Bone marrow (tissue), 2 donors: ENCODE data around the gene MGRN1.

Source experiments
- DNase-seq, 2 donors: peaks; one replicate each; lab custom pipeline; 2025; lab: John Stamatoyannopoulos, UW

The MGRN1 gene

DNA sequence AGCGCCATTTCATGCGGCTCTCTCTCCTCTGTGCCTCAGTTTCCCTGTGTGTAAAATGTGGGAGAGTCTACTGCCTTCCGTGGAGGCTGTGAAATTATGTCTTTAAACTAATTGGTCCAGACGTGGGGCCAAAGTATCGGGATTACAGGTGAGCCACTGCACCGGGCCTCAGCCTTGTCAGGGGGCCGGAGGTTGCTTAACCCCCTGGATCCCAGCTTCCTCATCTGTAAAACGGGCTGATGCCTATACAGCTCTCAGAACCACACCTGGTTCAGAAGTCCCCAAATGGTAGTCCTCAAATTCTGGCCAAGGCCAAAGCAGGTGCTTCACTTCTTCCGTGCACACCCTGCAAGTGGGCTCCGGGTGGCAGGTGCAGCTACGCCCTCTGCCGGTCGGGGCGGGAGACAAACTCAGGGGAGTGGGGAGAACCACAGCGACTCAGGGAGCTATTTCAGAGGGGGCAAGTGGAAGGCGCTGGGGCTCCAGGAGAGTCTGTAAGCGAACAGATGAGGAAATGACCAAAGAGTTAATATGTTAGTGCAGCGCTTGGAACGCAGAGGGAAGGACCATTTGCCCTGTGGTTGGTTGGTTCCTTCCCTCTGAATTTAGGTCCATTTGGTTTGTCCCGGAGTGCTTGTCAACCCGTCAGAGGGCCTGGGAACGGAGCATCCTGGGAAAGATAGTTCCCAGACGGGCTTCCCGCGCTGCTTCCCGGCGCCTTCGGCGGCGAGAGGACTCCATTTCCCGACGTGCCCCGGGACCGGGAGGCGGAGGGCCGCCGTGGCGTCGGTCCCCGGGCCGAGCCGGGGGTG is at the start of gene MGRN1:
Gene MGRN1, plus strand, starts transcription at position 812 of the 812 bp plus-strand sequence. CDS start 135 bp downstream, outside the sequence.
- DNase-seq: peak; percentile 89 to 96

DNA sequence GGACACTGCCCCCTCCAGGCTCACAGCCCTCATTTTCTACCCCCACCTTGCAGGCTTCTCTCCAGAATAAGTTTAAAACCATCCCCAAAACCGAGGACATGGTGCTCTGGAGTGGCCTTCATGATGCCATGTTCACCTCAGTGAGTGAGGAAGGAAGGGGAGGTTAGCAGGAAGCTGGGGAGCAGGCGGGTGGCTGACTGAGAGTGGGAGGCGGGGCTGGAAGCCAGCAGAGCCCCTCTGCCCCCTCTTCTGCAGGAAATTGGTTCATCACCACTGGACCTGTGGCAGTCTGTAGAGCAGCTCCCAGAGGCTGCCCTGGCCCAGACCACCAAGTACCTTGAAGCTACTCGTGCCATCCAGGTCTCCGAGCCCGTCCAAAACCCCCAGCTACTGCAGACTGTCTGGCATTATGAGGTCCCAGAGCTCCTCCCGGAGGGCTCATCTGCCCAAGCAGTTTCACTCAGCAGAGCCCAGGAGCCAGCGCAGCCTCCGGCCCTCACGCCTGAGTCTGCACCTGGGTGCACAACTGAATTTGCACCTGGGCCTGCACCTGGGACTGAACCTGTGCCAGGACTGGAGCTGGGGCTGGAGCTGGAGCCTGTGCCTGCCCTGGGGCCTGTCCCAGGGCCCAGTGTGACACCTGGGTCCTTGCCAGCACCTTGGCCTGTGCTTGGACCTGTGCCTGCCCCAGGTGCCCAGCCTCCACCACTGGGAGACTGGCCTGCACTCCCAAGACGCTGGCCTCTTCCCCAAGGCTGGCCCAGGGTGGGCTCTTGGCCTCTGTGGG is 49.5 kb upstream of the MGRN1 start:
- DNase-seq: peak in 1 of 2 donors; percentile 48

DNA sequence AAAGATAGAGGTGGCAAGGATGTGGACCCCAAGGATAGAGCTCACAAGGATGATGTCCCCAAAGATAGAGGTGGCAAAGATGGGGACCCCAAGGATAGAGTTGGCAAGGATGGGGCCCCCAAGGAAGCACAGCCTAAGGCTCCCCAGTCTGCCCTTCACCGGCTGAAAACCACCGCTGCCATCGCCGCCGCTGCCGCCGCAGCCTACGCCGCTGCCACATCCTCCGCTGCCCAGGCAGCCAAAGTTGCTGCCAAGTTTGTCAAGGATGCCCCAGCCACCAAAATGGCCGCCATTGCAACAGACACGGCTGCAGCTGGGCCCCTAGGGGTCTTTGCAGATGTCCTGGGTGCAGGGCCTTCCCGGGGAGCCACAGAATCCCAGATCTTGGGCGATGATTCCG is 48.6 kb upstream of the MGRN1 start:
- no peak for DNase-seq

DNA sequence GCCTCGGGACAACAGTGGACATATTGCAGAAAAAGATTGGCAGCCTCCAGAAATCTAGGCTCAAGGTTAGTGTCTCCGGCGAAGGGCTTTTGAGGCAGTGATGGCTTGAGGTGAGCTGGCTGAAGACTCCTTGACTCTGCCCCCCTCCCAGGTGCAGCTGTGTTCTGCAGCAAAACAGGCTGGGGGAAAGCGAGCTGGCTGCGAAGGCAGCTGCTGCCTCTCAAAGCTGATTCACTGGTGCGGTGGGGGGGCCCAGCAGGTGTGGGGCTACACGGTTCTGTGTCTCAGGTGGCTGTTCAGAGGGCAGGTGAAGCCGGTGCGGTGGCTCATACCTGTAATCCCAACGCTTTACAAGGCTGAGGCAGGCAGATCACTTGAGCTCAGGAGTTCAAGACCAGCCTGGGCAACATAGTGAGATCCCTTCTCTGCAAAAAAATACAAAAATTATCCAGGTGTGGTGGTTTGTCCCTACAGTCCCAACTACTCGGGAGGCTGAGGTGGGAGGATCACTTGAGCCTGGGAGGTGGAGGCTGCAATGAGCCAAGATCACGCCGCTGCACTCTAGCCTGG is 45.6 kb upstream of the MGRN1 start:
- no peak for DNase-seq

DNA sequence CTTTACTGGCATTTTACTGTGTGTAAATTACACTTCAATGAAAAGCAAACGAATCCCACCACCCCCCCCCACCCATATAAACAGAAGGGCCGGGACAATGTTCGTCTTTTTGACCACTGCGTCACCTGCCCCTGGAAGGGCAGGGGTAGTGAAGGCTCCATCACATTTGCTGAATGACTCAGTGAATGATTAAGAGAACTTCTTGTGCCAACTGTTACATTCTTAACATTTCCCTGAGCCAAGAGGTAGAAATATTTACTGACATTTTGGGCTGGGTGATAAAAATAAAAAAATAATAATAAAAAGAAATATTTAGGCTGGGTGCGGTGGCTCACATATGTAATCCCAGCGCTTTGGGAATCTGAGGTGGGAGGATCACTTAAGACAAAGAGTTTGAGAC is 44.4 kb upstream of the MGRN1 start:
- no peak for DNase-seq

DNA sequence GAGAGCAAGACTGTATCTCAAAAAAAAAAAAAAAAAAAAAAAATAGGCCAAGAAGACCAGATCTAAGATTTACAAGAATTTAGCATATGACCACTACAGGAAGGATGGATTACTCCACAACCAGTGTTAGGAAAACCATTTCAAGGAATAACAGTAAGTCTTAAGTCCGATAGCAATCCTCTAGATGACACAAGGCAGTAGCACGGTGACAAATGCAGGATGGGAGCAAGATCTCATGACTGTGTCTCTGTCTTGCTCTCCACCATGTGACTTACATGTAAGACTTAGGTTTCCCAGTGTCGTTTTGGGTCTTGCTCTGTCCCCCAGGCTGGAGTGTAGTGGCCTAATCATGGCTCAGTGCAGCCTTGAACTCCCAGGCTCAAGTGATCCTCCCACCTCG is 40.7 kb upstream of the MGRN1 start:
- no peak for DNase-seq

DNA sequence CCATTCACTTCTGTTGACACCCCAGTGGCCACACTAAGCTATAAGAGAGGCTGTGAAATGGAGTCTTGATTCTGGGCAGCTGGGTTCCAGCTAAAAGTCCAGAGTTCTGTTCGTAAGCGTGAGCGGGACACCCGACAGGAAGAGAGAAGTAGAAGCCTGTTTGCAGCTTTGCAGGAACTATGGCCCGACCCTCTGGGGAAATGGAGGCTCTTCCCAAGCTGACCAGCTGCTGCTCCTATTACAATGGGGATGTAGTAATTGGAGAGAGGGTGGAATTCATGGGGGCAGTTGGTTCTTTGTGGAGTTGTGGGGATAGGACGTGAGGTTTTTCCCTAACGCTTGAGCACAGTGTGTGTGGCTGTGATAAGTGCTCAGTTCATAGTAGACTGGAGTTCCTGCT is 38.3 kb upstream of the MGRN1 start:
- no peak for DNase-seq

DNA sequence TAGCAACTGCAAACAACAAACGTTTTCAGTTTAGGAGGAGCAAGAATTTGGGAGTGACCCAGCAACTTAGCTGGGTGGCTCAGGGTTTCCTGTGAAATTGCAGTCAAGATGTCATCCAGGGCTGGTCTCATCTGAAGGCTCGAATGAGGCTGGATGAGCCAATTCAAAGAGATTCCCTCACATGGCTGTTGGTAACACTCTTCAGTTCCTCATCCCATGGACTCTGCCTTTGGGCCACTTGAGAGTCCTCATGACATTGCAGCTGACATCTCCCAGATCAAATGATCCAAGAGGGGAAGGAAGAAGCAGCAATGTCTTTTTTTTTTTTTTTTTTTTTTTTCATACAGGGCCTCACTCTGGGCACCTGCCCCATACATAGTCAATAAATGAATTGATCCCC is 36.2 kb upstream of the MGRN1 start:
- no peak for DNase-seq

DNA sequence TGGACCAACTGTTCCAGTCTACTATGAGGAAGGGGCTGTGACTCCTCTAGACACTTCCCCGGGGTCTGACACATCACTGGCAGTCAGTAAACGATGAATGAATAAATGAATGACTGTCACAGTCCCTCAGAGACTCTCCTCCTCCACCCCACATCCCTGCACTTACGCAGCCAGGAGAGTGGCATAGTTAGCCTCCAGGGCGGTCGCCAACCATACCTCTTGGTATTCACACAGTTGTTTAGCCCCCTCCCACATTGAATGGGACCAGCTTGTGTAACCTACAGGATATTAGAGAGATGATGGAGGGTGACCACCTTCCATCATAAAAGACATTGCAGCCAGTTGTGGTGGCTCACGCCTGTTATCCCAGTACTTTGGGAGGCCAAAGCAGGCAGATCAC is 35.7 kb upstream of the MGRN1 start:
- no peak for DNase-seq

DNA sequence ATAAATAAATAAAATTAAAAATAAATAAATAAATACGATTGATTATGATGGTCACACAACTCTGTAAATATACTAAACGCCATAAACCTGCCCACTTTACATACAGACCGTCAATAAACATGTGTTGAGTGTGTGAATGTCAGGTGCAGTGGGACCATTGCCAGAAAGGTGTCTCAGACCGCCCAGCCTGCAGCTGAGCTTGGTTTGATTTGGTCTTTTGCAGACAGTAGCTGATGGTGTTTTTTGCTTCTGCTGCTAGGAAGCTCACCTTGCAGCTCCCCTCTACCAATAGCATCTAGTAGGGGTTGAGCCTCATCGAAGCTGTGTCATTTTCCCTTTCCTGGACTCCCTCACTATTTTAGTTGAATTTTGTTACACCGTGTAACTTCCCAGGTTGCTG is 33.4 kb upstream of the MGRN1 start:
- no peak for DNase-seq

DNA sequence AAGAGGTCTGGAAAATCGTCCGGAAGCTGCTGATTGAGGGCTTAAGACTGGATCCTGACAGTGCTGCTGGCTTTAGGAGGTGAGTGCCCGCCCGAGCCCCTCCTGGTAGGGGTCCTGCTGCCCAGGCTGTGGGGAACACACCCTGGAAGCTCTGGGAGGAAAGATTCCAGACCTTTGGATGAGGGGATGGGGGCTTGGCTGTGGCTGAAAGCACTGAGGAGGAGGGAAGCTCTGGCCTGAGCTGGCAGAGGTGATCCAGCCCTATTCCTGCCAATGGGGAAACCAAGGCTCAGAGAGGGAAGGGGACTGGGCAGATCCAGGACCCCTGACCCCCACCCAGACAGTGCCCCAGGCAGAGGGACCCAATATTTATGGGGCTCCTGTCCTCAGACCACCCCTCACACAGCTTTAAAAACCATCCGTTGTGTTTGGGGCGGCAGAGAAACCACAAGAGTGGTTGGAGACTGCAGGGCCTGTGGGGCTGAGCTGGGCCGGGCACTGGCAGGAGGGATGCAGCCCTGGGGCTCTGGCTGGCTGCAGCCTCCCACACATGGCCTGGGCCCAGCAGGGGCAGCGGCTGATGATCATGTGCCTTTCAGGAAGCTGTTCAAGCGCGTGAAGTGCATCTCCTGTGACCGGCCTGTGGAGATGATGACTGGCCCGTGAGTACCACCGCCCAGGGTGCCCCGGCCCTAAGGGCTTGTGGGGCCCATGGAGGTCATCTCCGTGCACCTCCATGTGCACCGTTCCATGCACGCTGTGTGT is 32.7 kb upstream of the MGRN1 start:
- DNase-seq: no peak

DNA sequence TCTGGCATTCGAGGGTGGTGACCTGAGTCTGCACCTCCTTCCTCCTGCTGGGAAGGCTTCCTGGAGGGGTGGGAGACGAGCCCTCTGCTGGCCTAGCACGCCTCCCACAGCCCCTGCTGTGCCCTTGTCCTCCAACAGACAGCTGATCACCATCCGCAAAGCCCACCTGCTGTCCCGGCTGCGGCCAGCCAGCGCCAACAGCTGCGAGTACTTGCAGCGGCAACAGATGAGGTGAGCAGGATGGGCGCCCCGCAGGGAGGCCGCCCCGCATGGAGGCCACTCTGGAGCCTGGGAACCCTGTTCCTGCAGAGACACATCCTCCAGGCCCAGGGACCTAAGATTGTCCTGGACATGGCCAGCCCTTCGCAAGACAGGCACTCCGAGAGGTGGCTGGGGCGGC is 31.5 kb upstream of the MGRN1 start:
- DNase-seq: no peak

DNA sequence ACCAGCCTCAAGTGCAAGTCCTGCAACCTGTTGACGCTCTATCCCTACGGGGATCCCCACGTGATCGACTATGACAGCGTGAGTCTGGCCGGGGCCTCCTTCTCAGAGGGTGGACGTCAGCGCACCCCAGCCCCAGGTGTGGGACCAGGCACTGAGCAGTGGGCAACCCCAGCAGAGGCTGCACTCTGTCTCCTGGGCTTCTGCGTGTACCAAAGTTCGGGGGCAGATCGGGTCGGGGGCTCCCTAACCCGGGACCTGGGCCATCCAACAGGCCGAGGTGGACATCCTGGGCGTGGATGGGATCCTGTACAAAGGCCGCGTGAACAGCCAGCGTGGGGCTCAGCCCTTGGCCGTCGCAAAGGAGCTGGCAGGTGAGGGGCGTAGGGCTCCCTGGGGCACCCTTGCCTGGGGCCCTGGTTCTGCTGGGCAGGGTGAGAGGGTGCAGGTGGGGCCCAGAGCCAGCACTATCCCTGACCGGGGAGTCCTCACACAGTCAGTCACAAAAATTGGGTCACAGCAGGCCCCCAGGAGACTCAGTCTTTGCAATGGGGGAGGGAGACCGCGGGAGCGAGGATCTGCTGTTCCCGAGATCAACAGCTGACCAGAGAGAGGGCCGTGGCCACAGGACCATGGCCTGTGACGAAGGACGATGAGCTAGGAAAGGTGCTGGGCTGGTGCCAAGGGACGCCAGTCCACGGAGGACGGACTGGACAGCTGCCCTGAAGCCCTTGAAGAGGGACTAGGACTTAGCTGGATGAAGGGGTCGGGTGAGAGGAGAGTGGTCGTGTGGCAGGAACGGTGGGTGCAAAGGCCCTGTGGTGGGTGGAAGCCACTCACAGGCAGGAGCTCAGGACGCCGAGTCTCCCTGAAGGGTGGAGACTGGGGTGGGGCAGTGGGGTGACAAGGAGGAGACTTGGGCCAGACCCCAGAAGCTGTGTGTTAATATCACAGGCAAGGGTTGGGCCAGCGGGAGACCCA is 29.9 kb upstream of the MGRN1 start:
- no peak for DNase-seq

DNA sequence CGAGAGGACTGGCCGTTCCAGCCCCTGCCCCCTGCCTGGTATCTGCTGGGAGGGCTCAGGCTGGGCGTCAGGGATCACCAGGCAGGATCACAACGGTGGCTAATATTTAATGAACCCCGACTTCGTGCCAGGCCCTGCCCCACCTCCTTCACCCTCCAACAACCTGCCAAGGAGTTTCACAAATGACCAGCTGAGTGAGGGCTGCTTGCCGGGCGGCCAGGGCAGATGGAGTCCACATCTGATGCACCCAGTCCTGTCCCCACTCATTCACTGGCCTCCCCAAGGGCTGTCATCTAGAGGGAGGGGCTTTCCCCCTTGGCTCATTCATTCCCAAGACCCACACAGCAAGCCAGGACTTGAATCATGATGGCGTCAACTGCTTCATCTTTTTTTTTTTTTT is 27.5 kb upstream of the MGRN1 start:
- DNase-seq: no peak

DNA sequence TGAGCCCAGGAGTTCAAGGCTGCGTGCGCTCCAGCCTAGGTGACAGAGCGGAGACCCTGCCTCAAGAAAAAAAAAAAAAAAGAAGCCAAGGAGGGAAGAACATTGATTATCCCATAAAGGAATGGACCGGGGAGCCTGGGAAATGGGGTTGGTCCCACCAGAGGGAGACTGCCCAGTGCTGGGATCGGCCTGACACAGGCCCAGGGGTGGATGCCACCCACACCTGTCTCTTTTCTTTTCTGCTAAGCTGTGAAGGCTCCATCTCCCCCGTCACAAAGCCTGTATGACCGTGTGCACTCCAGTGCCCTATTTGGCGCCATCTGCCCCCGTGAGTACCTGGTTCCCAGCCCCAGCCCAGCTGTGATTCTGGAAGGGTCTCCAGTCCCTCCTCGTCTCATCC is 25.6 kb upstream of the MGRN1 start:
- DNase-seq: no peak

DNA sequence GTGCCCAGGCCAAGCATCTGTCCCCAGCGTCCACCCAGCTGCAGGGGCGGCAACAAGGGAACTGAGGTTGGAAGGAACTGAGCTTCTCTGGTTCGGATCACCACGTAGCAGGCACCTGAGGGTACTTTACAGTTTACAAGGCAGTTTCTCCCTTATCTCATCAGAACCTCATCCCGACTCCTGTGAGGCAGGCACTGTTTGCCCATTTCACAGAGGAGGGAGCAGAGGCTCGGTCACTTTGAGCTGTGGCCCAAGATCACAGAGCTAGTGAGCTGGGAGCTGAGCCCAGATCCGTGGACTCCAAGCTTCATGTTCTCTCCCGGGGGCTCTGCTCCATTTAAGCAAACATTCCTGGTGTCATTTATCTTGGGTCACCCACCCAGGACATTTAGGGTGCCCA is 25.1 kb upstream of the MGRN1 start:
- DNase-seq: no peak

DNA sequence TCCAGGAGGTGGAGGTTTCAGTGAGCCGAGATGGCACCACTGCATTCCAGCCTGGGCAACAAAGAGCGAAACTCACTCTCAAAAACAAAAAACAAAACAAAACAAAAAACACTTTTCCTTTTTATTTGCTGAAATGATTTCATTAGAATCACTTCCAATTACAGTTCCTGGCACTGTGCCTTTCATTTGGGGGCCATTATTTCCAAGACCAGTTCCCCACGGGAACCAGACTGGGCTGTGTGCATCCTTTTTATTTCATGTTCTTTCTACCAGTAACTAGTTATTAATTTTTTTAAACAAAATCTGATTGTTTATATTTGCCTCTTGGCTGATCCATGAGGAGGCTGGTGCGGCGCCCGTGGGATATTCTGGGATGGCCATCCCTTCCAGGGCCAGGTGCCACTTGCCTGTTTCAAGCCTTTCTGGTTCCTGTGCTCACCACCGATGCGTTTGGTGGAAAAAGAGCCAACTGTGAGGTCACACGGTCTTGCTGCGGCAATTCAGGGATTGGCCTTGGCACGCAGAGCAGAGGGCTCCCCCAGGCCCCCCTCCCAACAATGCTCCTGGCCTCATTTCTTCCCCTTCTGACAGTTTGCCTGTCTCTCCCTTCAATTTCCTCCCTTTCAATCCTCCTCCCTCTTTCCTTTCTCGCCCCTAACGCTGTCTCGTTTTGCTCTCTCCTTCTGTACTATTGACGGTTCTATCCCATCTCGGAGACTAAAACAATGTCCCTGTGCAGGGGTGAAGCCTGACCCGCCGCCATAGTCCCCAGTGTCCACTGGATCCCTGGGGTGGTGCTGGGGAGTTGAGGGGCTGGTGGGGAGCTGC is 23.4 kb upstream of the MGRN1 start:
- DNase-seq: no peak

DNA sequence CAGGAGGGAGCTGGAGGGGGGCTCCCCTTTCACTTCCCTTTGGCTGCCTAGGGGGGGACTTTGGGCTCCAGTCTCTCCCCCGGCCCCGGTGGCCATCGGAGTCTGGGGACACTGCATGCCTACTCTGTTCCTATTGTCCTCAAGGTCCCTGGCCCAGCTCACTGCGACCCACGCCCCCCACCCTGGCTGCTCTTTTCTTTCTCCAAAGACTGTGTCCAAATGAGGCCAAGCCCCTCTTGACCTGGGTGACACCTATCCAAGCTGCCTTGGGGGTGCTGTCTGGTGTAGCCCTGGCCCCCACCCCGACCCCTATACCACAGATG is 22.8 kb upstream of the MGRN1 start:
- DNase-seq: no peak

DNA sequence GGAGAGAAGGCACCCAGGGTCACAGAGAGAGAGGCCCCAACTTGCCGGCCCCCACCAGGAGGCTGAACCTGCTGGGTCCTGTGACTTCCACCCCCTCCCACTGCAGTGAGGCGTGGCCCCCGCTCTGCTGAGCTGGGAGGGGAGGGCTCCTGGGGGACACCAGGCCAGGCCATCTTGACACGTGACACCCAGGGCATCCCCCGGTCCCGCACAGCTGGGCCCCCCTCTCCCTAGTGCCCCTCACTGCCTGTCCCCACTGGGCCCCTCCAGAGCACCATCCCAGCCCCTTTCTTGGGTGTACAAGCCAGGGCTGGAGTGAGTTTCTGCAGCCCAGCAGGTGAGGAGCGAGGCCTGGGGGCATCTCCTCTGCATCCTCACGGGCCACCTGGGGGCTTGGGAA is 22.3 kb upstream of the MGRN1 start:
- DNase-seq: no peak

DNA sequence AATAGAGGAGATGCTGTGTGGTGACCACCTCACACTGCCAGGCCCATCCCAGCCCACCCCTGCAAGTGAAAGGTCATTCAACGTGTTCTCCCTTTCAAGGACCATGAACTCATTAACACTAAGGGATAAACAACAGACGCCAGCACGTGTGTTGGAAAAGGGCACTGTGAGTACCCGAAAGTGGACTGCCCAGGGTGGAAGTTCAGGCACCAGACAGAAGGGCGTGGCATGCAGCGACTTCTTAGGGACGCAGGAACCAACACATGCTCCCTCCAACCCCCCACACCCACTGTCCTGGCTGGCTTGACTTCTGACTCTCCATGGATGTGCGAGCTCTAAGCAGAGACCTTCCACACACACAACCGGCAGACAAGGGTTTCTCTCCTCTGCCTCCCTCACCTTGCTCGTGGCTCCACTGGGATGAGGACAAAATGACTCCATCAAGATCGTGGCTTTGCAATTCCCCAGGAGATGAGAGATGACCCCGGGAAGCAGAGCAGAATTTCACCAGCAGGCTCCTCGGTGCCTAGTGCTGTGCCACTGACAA is 20.9 kb upstream of the MGRN1 start:
- DNase-seq: no peak
